PC-9 (cell line): ENCODE measurements around the gene FOXP1.

Source experiments
- EZH2 ChIP-seq: fragments of 200-600 bp; sonication (generic); IDR thresholded peaks from 2 replicates; pipeline ENCODE4 v1.8.0; 2017; ENCODE audit warnings: antibody characterized with exemption, low read depth
- TF ChIP-seq, protein P1 (sequence below): fragments of 200-600 bp; sonication (generic); conservative IDR thresholded peaks from 2 replicates; pipeline ENCODE4 v1.6.1; 2017; ENCODE audit warnings: mixed run types, antibody characterized with exemption, mild to moderate bottlenecking, moderate library complexity

DNA sequence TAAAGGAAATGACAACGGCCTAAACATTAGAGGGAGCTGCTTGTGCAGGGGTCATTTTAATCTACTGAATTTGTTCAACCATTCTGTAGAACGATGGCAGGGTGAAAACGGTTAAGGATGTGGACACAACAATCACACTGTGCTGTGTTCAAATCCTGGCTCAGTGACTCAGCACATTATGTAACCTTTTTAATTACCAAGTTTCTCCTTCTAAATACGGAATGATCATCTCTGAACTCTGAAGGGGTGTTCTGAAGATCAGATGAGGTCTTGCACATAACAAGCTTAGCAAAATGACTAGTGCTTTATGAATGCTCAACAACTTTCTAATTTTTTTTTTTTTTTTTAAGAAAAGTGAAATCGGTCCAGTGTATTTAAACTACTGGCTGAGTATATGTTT, 592.8 kb downstream of the FOXP1 start:
- TF ChIP-seq, protein P1, sequence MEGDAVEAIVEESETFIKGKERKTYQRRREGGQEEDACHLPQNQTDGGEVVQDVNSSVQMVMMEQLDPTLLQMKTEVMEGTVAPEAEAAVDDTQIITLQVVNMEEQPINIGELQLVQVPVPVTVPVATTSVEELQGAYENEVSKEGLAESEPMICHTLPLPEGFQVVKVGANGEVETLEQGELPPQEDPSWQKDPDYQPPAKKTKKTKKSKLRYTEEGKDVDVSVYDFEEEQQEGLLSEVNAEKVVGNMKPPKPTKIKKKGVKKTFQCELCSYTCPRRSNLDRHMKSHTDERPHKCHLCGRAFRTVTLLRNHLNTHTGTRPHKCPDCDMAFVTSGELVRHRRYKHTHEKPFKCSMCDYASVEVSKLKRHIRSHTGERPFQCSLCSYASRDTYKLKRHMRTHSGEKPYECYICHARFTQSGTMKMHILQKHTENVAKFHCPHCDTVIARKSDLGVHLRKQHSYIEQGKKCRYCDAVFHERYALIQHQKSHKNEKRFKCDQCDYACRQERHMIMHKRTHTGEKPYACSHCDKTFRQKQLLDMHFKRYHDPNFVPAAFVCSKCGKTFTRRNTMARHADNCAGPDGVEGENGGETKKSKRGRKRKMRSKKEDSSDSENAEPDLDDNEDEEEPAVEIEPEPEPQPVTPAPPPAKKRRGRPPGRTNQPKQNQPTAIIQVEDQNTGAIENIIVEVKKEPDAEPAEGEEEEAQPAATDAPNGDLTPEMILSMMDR = no peak
- TF ChIP-seq EZH2 = no peak
